Measurements from ENCODE around the gene NADSYN1. TPM values are rescaled to one million over a fixed set of nuclear protein-coding genes. Genes with fewer than 3 reads are reported as not detected.

The NADSYN1 gene
- total RNA-seq, 1 donor, result 130 TPM

DNA sequence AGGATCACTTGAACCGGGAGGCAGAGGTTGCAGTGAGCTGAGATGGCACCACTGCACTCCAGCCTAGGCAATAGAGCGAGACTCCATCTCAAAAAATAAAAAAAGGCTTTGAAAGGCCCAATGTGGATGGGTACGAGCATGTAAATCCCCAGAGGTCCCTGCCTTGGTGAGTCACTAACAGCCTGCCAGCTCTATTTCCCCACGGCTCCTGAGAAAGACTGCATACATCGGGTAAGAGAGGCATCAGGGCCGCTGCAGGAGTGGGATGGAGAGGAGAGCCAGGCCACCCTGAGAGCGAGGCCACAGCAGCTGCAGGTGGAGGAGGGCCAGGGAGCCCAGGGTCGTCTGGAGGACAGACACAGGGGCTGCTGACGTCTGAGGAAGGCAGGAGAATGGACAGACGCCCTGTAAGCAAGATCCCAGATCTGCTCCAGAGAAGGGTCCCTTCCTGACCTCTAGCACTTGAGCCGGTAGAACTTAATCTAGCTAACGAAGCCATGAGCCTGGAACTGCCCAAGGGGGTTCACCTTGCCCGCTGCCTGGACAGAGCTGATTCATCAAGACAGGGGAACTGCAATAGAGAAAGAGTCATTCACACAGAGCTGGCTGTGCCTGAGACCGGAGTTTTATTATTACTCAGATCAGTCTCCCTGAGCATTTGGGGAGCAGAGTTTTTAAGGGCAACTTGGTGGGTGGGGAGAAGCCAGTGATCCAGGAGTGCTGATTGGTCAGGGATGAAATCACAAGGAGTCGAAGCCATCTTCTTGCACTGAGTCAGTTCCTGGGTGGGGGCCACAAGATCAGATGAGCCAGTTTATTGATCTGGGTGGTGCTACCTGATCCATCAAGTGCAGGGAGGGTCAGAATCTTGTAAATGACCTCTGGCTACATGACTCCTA, 90.1 kb downstream of the NADSYN1 start:
- no peak for DNase-seq (ENCODE audit: low read depth in 2 of 3, low spot score in 2 of 3)

- DNase-seq (ENCODE audit: low read depth in 2 of 3, low spot score in 2 of 3), result peak in 2 of 3 donors; percentile 42 to 84
Measured at GRCh38 chr11:71543866-71544265, 90.9 kb downstream of the NADSYN1 start.

DNA sequence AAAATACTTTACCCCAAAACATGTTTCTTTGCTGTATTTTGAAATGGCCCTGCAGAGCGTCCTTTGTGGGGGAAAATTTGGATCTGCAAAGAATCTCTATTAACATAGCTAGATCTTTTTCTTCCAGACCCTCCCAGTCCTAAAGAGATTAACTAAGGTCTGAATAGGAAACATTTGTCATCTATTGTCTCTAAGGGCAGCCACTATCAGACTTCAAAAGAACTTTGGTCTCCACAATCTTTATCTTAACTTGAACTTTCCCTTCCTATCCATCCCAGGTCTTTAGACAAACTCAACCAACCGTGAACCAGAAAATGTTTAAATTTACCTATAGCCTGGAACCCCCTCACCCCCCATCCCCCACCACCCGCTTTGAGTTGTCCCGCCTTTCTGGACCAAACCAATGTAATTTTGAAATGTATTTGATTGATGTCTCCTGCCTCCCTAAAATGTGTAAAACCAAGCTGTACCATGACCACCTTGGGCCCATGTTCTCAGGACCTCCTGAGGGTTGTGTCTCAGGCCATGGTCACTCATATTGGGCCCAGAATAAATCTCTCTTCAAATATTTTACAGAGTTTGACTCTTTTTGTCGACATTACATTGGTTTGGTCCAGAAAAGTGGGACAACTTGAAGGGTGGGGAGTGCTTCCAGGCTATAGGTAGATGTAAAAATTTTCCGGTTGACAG, 91.7 kb downstream of the NADSYN1 start:
- no peak for DNase-seq (ENCODE audit: low read depth in 2 of 3, low spot score in 2 of 3)

DNA sequence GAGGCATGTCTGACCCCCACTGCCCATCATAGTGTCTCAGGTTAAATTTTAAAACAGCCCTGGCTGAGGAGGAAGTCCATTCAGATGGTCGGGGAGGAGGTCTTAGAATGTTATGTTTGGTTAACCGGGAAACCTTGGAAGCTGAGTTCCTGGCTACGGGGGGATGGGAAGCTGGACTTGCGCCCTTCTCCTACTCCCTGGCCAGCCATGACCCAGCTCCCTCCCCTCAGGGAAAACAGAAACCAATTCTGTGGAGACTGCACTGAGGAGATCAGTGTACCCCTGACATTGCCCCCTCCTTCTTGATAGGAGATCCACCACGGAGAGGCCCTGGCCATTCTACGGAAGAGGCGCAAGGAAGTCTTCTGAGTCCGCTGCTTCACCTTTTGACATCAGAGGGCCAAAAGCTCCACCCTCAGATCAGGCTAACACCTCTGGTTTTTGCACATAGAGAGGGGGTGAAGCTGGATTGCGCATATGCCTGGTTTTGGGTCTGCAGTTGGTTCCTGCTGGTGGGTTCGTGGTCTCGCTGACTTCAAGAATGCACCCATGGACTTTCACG, 92.5 kb downstream of the NADSYN1 start:
- DNase-seq (ENCODE audit: low read depth in 2 of 3, low spot score in 2 of 3), result no peak

- DNase-seq (ENCODE audit: low read depth in 2 of 3, low spot score in 2 of 3), result no peak
Measured at GRCh38 chr11:71548120-71548519, 95.1 kb downstream of the NADSYN1 start, which contains the start of gene KRTAP5-9. KRTAP5-9 (plus strand) TSS chr11:71548420; CDS start chr11:71548658, 238 bp downstream.

DNA sequence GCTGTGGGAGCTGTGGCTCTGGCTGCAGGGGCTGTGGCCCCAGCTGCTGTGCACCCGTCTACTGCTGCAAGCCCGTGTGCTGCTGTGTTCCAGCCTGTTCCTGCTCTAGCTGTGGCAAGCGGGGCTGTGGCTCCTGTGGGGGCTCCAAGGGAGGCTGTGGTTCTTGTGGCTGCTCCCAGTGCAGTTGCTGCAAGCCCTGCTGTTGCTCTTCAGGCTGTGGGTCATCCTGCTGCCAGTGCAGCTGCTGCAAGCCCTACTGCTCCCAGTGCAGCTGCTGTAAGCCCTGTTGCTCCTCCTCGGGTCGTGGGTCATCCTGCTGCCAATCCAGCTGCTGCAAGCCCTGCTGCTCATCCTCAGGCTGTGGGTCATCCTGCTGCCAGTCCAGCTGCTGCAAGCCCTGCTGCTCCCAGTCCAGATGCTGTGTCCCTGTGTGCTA, 95.7 kb downstream of the NADSYN1 start:
- no peak for DNase-seq (ENCODE audit: low read depth in 2 of 3, low spot score in 2 of 3)

Small RNA genes within 50 kb of the gene (small RNA-seq; reads per million reads assigned to genes)
- gene MIR6754, result not detected

Other genes starting within 250 kb of the NADSYN1 start
- gene SHANK2, start 200.6 kb upstream of the NADSYN1 start, total RNA-seq, result 0.27 TPM
- gene DHCR7, start 4.8 kb upstream of the NADSYN1 start, total RNA-seq, result 40.9 TPM
- 0.27 TPM for gene KRTAP5-7, start 74.1 kb downstream of the NADSYN1 start, total RNA-seq
- not detected for gene KRTAP5-8, start 84.8 kb downstream of the NADSYN1 start, total RNA-seq
- 0.27 TPM for gene KRTAP5-9, start 95.2 kb downstream of the NADSYN1 start, total RNA-seq
- gene KRTAP5-10, start 112.4 kb downstream of the NADSYN1 start, total RNA-seq, result not detected
- gene KRTAP5-11, start 129.7 kb downstream of the NADSYN1 start, total RNA-seq, result not detected

Data from hematopoietic multipotent progenitor cell (in vitro differentiated cells).